Breast epithelium (tissue), 3 donors: ENCODE data around the gene LMX1A.

Experiments used
- CTCF ChIP-seq, 3 donors: fragments of 450-650 bp; IDR thresholded peaks; one replicate each; pipeline ENCODE4 v1.5.1; 2016 to 2017; ENCODE audit warnings: antibody characterized with exemption in 3 of 3, mild to moderate bottlenecking in 3 of 3, moderate library complexity in 3 of 3
- POLR2AphosphoS5 ChIP-seq, 3 donors: sonication (generic); formaldehyde crosslinking; IDR thresholded peaks; one replicate each; pipeline ENCODE4 v1.6.1; 2017; ENCODE audit warnings: antibody characterized with exemption in 3 of 3

- TF ChIP-seq CTCF (IDR thresholded peaks at IDR 0.05), result no peak
- no peak for TF ChIP-seq POLR2AphosphoS5 (IDR thresholded peaks at IDR 0.05)
Observed at GRCh38 chr1:165303386-165303785, 53.1 kb downstream of the LMX1A start.
